Naive B cell (primary cell): ENCODE results near the gene TPSB2. TPM values are rescaled to one million over a fixed set of nuclear protein-coding genes. Genes with fewer than 3 reads are reported as not detected.
"Not testable (repeated sequence)": the region's sequence is repeated elsewhere in the genome, so short reads cannot be mapped to it uniquely, and the experiment has no call there.

ENCODE experiments used
- ATAC-seq, 2 donors: fragments of 150-1000 bp; cut with Tn5 transposase; 2 replicates each; pipeline ENCODE4 v1.10.0; 2021; ENCODE audit warnings: low read depth in 2 of 2, mild to moderate bottlenecking in 2 of 2, moderate library complexity in 2 of 2
- DNase-seq: peaks from one replicate; pipeline ENCODE4 v3.0.0; 2022
- H3K27ac Mint-ChIP-seq, 6 donors: one replicate each; pipeline ENCODE4 v1.8.0; 2020 to 2022; ENCODE audit warnings: mild to moderate bottlenecking in 6 of 6, mixed read lengths in 6 of 6, moderate library complexity in 5 of 6, inconsistent platforms in 2 of 6
- H3K27me3 Mint-ChIP-seq, 3 donors: one replicate each; pipeline ENCODE4 v1.8.0; 2021 to 2022; ENCODE audit warnings: mixed read lengths in 3 of 3, mild to moderate bottlenecking in 1 of 3
- H3K36me3 Mint-ChIP-seq, 2 donors: one replicate each; pipeline ENCODE4 v1.8.0; 2020 to 2022; ENCODE audit warnings: mixed read lengths in 2 of 2, inconsistent platforms in 1 of 2, mild to moderate bottlenecking in 1 of 2
- H3K4me1 Mint-ChIP-seq, 3 donors: one replicate each; pipeline ENCODE4 v1.8.0; 2020 to 2022; ENCODE audit warnings: mixed read lengths in 3 of 3, inconsistent platforms in 1 of 3, mild to moderate bottlenecking in 1 of 3, moderate library complexity in 1 of 3
- H3K4me3 Mint-ChIP-seq, 8 donors: one replicate each; pipeline ENCODE4 v1.8.0; 2020 to 2022; ENCODE audit warnings: mild to moderate bottlenecking in 8 of 8, mixed read lengths in 8 of 8, moderate library complexity in 8 of 8, inconsistent platforms in 2 of 8
- H3K9me3 Mint-ChIP-seq, 7 donors: one replicate each; pipeline ENCODE4 v1.8.0; 2020 to 2022; ENCODE audit warnings: mixed read lengths in 7 of 7, mild to moderate bottlenecking in 5 of 7, inconsistent platforms in 2 of 7, moderate library complexity in 1 of 7
- polyA plus RNA-seq, 6 donors: library from polyadenylated mRNA; unstranded; fragments of 300-500 nt; fragmentation: Illumina TruSeq; gene quantifications; one replicate each; pipeline ENCODE4 v1.2.3, GENCODE V29; 2021; ENCODE audit warnings: low read depth in 6 of 6

TPSB2 gene
- polyA plus RNA-seq, 6 donors from 2014 or later, result not detected

GRCh38 chr16:1193143-1193824, 36.7 kb downstream of the TPSB2 start:
- H3K27ac Mint-ChIP-seq, result no peak overlapping the region
- H3K4me1 Mint-ChIP-seq, result no peaks in the 10 kb centered on the region
- no peak for ATAC-seq
- H3K36me3 Mint-ChIP-seq, result no peaks in the 10 kb centered on the region
- DNase-seq, result no peak
- H3K4me3 Mint-ChIP-seq, result no peak overlapping the region
- H3K9me3 Mint-ChIP-seq, result peaks cover 0 to 3% (median 0%) of the 10 kb centered on the region in 7 donors
- peaks cover 0 to 27% (median 16%) of the 10 kb centered on the region in 3 donors for H3K27me3 Mint-ChIP-seq

- Mint-ChIP-seq H3K27ac (no peak overlapping the region), H3K27me3 (peaks cover 3 to 27% (median 16%) of the 10 kb centered on the region in 3 donors), H3K36me3 (no peaks in the 10 kb centered on the region), H3K4me1 (no peaks in the 10 kb centered on the region), H3K4me3 (no peak overlapping the region), H3K9me3 (peaks cover 0 to 3% (median 0%) of the 10 kb centered on the region in 7 donors)
- DNase-seq (no peak), ATAC-seq (no peak)
Measured at GRCh38 chr16:1192384-1193073, 37.5 kb downstream of the TPSB2 start.

GRCh38 chr16:1190789-1191188, 39.2 kb downstream of the TPSB2 start:
- H3K4me3 Mint-ChIP-seq, H3K9me3 Mint-ChIP-seq, H3K27ac Mint-ChIP-seq, ATAC-seq, H3K36me3 Mint-ChIP-seq, H3K4me1 Mint-ChIP-seq, DNase-seq: not testable (repeated sequence)
- peaks cover 3 to 18% (median 7%) of the 10 kb centered on the region in 3 donors for H3K27me3 Mint-ChIP-seq

GRCh38 chr16:1189455-1189854, 40.5 kb downstream of the TPSB2 start:
- ATAC-seq, result no peak
- no peak overlapping the region for H3K27ac Mint-ChIP-seq
- peaks cover 3 to 17% (median 7%) of the 10 kb centered on the region in 3 donors for H3K27me3 Mint-ChIP-seq
- H3K36me3 Mint-ChIP-seq, result no peaks in the 10 kb centered on the region
- H3K9me3 Mint-ChIP-seq, result peaks cover 0 to 3% (median 0%) of the 10 kb centered on the region in 7 donors
- no peak overlapping the region for H3K4me3 Mint-ChIP-seq
- no peaks in the 10 kb centered on the region for H3K4me1 Mint-ChIP-seq
- no peak for DNase-seq

GRCh38 chr16:1188432-1189189, 41.4 kb downstream of the TPSB2 start:
- Mint-ChIP-seq H3K4me3 (no peak overlapping the region), H3K27ac (peak overlapping the region in 1 of 6 donors; percentile 24), H3K27me3 (peaks cover 3 to 17% (median 7%) of the 10 kb centered on the region in 3 donors), H3K4me1 (no peaks in the 10 kb centered on the region), H3K9me3 (peaks cover 0 to 3% (median 0%) of the 10 kb centered on the region in 7 donors), H3K36me3 (no peaks in the 10 kb centered on the region)
- DNase-seq (peak; percentile 31), ATAC-seq (peak; percentile 45 to 49)

- not testable (repeated sequence) for DNase-seq, H3K27me3 Mint-ChIP-seq, H3K4me3 Mint-ChIP-seq, H3K27ac Mint-ChIP-seq, H3K4me1 Mint-ChIP-seq, H3K36me3 Mint-ChIP-seq, ATAC-seq, H3K9me3 Mint-ChIP-seq
Measured at GRCh38 chr16:1185460-1186207, 44.4 kb downstream of the TPSB2 start.

- no peaks in the 10 kb centered on the region for H3K4me1 Mint-ChIP-seq
- no peaks in the 10 kb centered on the region for H3K36me3 Mint-ChIP-seq
- peaks cover 0 to 3% (median 0%) of the 10 kb centered on the region in 7 donors for H3K9me3 Mint-ChIP-seq
- no peak overlapping the region for H3K27ac Mint-ChIP-seq
- no peak overlapping the region for H3K4me3 Mint-ChIP-seq
- ATAC-seq (no peak), DNase-seq (no peak)
- H3K27me3 Mint-ChIP-seq, result peaks cover 3 to 7% (median 6%) of the 10 kb centered on the region in 3 donors
Measured at GRCh38 chr16:1184980-1185379, 45.0 kb downstream of the TPSB2 start.

- no peak overlapping the region for H3K27ac Mint-ChIP-seq
Measured at GRCh38 chr16:1184156-1184868, 45.7 kb downstream of the TPSB2 start.

GRCh38 chr16:1182950-1183907, 46.8 kb downstream of the TPSB2 start:
- Mint-ChIP-seq H3K4me3 (no peak overlapping the region), H3K4me1 (no peaks in the 10 kb centered on the region), H3K36me3 (no peaks in the 10 kb centered on the region), H3K9me3 (no peaks in the 10 kb centered on the region), H3K27me3 (peaks cover 0 to 3% (median 0%) of the 10 kb centered on the region in 3 donors), H3K27ac (no peak overlapping the region)
- DNase-seq (no peak), ATAC-seq (no peak)

More at GRCh38 chr16:1184156-1184868, 45.7 kb downstream of the TPSB2 start:
- DNase-seq, result no peak
- Mint-ChIP-seq H3K4me3 (no peak overlapping the region), H3K9me3 (peaks cover 0 to 3% (median 0%) of the 10 kb centered on the region in 7 donors), H3K36me3 (no peaks in the 10 kb centered on the region), H3K27me3 (peaks cover 3 to 6% (median 6%) of the 10 kb centered on the region in 3 donors), H3K4me1 (no peaks in the 10 kb centered on the region)
- ATAC-seq, result no peak

GRCh38 chr16:1182316-1182671, 47.7 kb downstream of the TPSB2 start:
- Mint-ChIP-seq H3K27me3 (no peaks in the 10 kb centered on the region), H3K4me3 (no peak overlapping the region)
- ATAC-seq, result no peak

GRCh38 chr16:1181404-1182315, 48.3 kb downstream of the TPSB2 start:
- Mint-ChIP-seq H3K27me3 (no peaks in the 10 kb centered on the region), H3K4me3 (no peak overlapping the region), H3K4me1 (no peaks in the 10 kb centered on the region), H3K9me3 (no peaks in the 10 kb centered on the region), H3K36me3 (no peaks in the 10 kb centered on the region), H3K27ac (no peak overlapping the region)
- DNase-seq (no peak), ATAC-seq (no peak)

More at GRCh38 chr16:1182316-1182671, 47.7 kb downstream of the TPSB2 start:
- no peaks in the 10 kb centered on the region for H3K9me3 Mint-ChIP-seq
- no peak for DNase-seq
- H3K36me3 Mint-ChIP-seq, result no peaks in the 10 kb centered on the region
- H3K27ac Mint-ChIP-seq, result no peak overlapping the region
- no peaks in the 10 kb centered on the region for H3K4me1 Mint-ChIP-seq
